SH-SY5Y (cell line): Measurements from ENCODE around the gene GSTCD.

Source experiments
- GATA2 ChIP-seq: IDR thresholded peaks from 2 replicates; pipeline ENCODE4 v1.6.1; 2011; ENCODE audit warnings: mild to moderate bottlenecking, low read depth, low read length
- GATA3 ChIP-seq: IDR thresholded peaks from 2 replicates; pipeline ENCODE4 v1.6.1; 2011; ENCODE audit warnings: low read depth, mild to moderate bottlenecking, low read length, moderate library complexity

DNA sequence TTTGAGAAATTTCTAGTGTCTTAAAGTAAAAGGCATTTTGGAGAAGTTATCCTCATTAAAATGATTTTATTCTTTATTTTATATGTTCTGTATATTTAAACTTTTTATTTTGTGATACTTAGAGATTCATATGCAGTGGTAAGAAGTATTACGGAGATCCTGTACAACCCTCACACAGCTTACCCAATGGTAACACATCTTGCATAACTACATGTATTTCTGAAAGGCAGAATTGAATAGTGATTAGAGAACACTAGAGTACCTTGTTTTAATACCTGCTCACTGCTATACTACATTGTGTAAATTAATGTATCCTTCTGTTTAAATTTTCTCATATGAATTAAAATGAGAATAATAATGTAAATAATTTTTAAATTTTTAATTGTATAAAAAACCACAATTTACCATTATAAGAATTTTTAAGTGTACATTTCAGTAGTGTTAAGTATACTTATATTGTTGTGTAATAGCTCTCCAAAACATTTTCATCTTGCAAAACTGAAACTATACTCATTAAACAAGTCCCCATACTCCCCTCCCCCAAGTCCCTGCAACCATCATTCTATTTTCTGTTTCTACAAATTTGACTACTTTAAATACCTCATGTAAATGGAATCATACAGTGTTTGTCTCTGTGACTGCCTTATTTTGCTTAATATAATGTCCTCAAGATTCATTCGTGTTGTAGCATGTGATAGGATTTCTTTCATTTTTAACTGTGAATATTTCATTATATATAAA is 45.5 kb upstream of the GSTCD start:
- TF ChIP-seq GATA2 (no peak), GATA3 (no peak)
